Stomach (tissue), 4 donors: ENCODE data around the gene TSEN54.

Experiments
- CTCF ChIP-seq, 7 experiments: fragments of 450-650 bp in 4 of 7; fragments of 200-600 bp in 3 of 7; sonication (generic) in 3 of 7; IDR thresholded peaks; one replicate each; pipeline ENCODE4 v1.5.1; 2016 to 2019; ENCODE audit warnings: antibody characterized with exemption in 7 of 7, control low read depth in 2 of 7, mild to moderate bottlenecking in 1 of 7
- POLR2A ChIP-seq, 4 donors: fragments of 450-650 bp; IDR thresholded peaks; one replicate each; pipeline ENCODE4 v1.6.1; 2016; ENCODE audit warnings: antibody characterized with exemption in 4 of 4, control low read depth in 2 of 4, mild to moderate bottlenecking in 1 of 4, moderate library complexity in 1 of 4

GRCh38 chr17:75535119-75535537 lies 18.8 kb downstream of the TSEN54 start:
- TF ChIP-seq CTCF (IDR thresholded peaks at IDR 0.05) = no peak
- TF ChIP-seq POLR2A (IDR thresholded peaks at IDR 0.05) = no peak
